GM12878 (cell line): ENCODE data around the gene PDE6G.

ENCODE experiments used
- BHLHE40 ChIP-seq, 2 experiments: fragments of 450-650 bp in 1 of 2; IDR thresholded peaks; 2 replicates each; pipeline ENCODE4 v1.6.1; 2011 to 2017; ENCODE audit warnings: low read depth in 2 of 2, borderline replicate concordance in 1 of 2, improper control_type of control experiment in 1 of 2, low read length in 1 of 2, mild to moderate bottlenecking in 1 of 2
- CREM ChIP-seq: IDR thresholded peaks from 2 replicates; pipeline ENCODE4 v1.6.1; 2014; ENCODE audit warnings: antibody characterized with exemption, low read depth
- CTCF ChIP-seq, 3 experiments: IDR thresholded peaks in 2 of 3; conservative IDR thresholded peaks in 1 of 3; 2 replicates each; pipeline ENCODE4 v1.5.1; 2011; ENCODE audit warnings: low read depth in 3 of 3, low read length in 3 of 3, mild to moderate bottlenecking in 3 of 3, control low read depth in 2 of 3, moderate library complexity in 2 of 3, inconsistent platforms in 1 of 3, mixed read lengths in 1 of 3; ENCODE audit not compliant: control insufficient read depth in 2 of 3, insufficient read depth in 1 of 3; ENCODE audit errors: extremely low read depth in 1 of 3
- GABPA ChIP-seq: IDR thresholded peaks from 2 replicates; pipeline ENCODE4 v1.6.1; 2014; ENCODE audit warnings: antibody characterized with exemption, low read depth, mild to moderate bottlenecking, inconsistent platforms
- HDAC2 ChIP-seq: fragments of 200-600 bp; sonication (generic); IDR thresholded peaks from 2 replicates; pipeline ENCODE4 v1.6.1; 2017
- MTA3 ChIP-seq: IDR thresholded peaks from 2 replicates; pipeline ENCODE4 v1.6.1; 2012; ENCODE audit warnings: low read length, inconsistent platforms, borderline replicate concordance
- NFYA ChIP-seq: IDR thresholded peaks from 2 replicates; pipeline ENCODE4 v1.6.1; 2011; ENCODE audit warnings: low read depth, mild to moderate bottlenecking, low read length, improper control_type of control experiment, borderline replicate concordance
- RAD21 ChIP-seq: IDR thresholded peaks from 2 replicates; pipeline ENCODE4 v1.6.1; 2011; ENCODE audit warnings: mild to moderate bottlenecking, low read depth, low read length, moderate library complexity; ENCODE audit not compliant: insufficient read depth
- RFX5 ChIP-seq: IDR thresholded peaks from 2 replicates; pipeline ENCODE4 v1.6.1; 2011; ENCODE audit warnings: low read depth, low read length, improper control_type of control experiment
- SMAD1 ChIP-seq: fragments of 450-650 bp; IDR thresholded peaks from 2 replicates; pipeline ENCODE4 v1.6.1; 2018; ENCODE audit warnings: mild to moderate bottlenecking, low read depth; ENCODE audit not compliant: partially characterized antibody
- SPI1 ChIP-seq: IDR thresholded peaks from 2 replicates; pipeline ENCODE4 v1.6.1; 2011; ENCODE audit warnings: low read depth, mild to moderate bottlenecking, low read length, moderate library complexity, borderline replicate concordance; ENCODE audit not compliant: insufficient read depth
- SRF ChIP-seq, 2 experiments: IDR thresholded peaks; 2 replicates each; pipeline ENCODE4 v1.6.1; 2011; ENCODE audit warnings: low read depth in 2 of 2, low read length in 2 of 2, mild to moderate bottlenecking in 1 of 2, moderate library complexity in 1 of 2
- ZNF274 ChIP-seq: IDR thresholded peaks from one replicate; pipeline ENCODE4 v1.8.0; 2011; ENCODE audit not compliant: insufficient read length, insufficient read depth
- TF ChIP-seq, protein P1 (sequence below): IDR thresholded peaks from 2 replicates; pipeline ENCODE4 v1.6.1; 2011; ENCODE audit warnings: low read depth, low read length, improper control_type of control experiment, borderline replicate concordance

DNA sequence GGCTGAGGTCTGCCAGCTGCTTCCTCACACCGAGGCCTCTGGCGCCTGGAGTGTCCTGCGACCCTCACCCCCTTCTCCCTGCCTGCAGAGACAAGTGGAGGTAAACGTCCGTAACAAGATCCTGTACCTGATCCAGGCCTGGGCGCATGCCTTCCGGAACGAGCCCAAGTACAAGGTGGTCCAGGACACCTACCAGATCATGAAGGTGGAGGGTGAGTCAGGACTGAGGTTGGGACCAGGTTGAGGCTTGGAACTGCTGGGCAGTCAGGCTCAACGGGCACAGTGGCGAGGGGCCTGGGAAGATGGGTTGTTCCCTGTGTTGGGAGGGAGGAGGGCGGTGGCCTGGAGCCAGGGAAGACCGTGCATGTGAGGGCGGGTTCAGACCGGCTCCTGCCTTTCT, 32.3 kb upstream of the PDE6G start:
- TF ChIP-seq GABPA (no peak), CTCF (IDR thresholded peaks at IDR 0.05 in 2 of 3, conservative IDR thresholded peaks at IDR 0.05 in 1 of 3; ENCODE audit: control insufficient read depth in 2 of 3, extremely low read depth in 1 of 3, insufficient read depth in 1 of 3, low read depth in 3 of 3, low read length in 3 of 3) (no peak), RAD21 (no peak), MTA3 (no peak), NFYA (no peak), SRF (IDR thresholded peaks at IDR 0.05; ENCODE audit: low read depth in 2 of 2, low read length in 2 of 2) (no peak), CREM (no peak), ZNF274 (no peak), SMAD1 (no peak), RFX5 (no peak), HDAC2 (no peak), SPI1 (no peak), BHLHE40 (IDR thresholded peaks at IDR 0.05; ENCODE audit: borderline replicate concordance in 1 of 2, low read depth in 2 of 2, low read length in 1 of 2) (no peak)
- TF ChIP-seq, protein P1, sequence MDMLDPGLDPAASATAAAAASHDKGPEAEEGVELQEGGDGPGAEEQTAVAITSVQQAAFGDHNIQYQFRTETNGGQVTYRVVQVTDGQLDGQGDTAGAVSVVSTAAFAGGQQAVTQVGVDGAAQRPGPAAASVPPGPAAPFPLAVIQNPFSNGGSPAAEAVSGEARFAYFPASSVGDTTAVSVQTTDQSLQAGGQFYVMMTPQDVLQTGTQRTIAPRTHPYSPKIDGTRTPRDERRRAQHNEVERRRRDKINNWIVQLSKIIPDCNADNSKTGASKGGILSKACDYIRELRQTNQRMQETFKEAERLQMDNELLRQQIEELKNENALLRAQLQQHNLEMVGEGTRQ, result no peak
